ENCODE results near the gene CCDC187.
A peak's percentile ranks its signal among the peaks of the same experiment; 100 is the strongest.
"Not testable (repeated sequence)": the region's sequence is repeated elsewhere in the genome, so short reads cannot be mapped to it uniquely, and the experiment has no call there.

Gene CCDC187

DNA sequence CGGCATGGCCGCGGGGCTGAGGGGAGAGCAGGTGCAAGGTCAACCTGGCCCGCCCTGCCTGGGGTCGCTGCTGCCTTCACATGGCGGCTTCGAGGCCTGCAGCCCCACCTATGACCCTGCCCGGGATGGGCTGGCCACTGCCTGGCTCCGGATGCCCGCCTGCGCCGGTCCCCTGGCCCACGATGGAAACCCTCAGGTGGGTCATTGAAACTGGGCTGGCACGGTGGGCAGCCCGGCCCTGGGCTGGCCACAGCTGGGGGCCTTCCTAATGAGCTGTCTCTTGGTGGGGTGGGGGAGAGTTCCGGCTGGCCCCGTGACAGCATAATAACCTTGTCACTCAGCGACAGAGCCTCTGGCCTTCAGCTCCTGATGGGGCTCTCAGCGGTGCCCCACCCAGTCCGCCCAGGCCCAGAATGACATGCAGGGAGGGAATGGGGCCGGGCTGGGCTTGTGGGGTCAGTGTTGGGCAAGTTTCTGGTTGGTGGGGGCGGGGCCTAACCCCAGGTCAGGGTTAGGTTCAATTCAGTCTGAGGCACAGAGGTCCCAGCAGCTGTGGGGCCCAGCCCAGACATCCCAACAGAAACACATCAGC, at the start of gene CCDC187:
CCDC187 (minus strand) TSS at position 270 of the 592 bp plus-strand sequence; CDS start at position 6, 264 bp downstream.
- no peak for ATAC-seq

DNA sequence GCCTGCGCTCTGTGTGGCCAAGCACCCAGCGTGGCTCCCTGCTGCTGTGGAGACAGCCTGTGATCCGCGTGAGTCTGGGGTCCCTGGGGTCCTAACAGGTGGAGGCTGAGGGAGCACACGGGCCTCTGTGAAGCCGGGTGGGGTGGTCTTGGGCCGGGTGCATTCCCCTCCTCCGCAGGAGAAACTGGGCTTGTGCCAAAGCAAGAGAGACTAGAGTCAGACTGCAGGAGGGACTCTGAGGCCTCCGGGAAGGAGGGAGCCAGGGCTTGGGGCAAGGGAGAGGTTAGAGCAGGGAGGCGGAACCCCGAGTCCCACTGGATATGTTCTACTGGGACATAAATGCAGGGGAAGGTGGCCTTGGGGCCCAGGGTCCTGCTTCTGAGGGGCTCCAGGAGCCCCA, 49.2 kb upstream of the CCDC187 start:
- DNase-seq (no peak), ATAC-seq (no peak)

More for the DNA sequence above, at the start of gene CCDC187:
- no peak for DNase-seq

DNA sequence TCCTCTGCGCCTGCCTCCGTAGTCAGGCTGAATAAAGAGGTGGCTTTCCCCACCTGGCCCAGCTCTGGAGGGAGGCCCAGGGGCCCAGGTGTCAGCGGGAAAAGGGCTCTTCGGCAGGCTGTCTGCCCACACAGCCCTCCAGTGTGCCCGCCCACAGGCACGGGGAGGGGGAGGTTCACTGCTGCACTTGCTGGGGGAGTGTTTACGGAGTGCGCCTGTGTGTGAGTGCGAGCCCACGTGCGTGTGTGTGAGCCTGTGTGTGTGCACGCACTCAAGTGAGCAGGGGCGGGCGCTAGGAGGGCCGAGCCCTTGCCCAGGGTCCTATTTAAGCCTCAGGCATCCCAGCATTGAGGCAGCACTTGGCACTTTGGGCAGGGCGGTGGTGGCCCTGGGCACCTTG, 48.8 kb upstream of the CCDC187 start:
- ATAC-seq (no peak), DNase-seq (no peak)

DNA sequence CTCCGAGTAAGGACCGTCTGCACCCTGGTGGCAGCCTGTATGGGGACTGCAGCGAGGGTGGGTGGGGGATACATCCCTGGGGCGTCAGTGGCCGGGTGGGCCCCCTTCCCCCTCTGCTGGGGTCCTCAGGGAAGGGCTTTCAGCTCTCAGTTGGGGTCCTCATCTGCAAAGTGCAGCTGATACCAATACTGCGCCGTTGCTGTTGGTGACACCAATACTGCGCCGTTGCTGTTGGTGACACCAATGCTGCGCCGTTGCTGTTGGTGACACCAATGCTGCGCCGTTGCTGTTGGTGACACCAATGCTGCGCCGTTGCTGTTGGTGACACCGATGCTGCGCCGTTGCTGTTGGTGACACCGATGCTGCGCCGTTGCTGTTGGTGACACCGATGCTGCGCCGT, 48.0 kb upstream of the CCDC187 start:
- ATAC-seq, DNase-seq: not testable (repeated sequence)

- DNase-seq (no peak), ATAC-seq (no peak)
These were observed 47.4 kb upstream of the CCDC187 start for GRCh38 chr9:136351252-136351800.

GRCh38 chr9:136349546-136349945, 45.7 kb upstream of the CCDC187 start:
- no peak for DNase-seq
- ATAC-seq = no peak

GRCh38 chr9:136348691-136349090, 44.8 kb upstream of the CCDC187 start:
- DNase-seq = no peak
- no peak for ATAC-seq

- no peak for DNase-seq
- no peak for ATAC-seq
These were observed 43.8 kb upstream of the CCDC187 start for GRCh38 chr9:136347472-136348256.

DNA sequence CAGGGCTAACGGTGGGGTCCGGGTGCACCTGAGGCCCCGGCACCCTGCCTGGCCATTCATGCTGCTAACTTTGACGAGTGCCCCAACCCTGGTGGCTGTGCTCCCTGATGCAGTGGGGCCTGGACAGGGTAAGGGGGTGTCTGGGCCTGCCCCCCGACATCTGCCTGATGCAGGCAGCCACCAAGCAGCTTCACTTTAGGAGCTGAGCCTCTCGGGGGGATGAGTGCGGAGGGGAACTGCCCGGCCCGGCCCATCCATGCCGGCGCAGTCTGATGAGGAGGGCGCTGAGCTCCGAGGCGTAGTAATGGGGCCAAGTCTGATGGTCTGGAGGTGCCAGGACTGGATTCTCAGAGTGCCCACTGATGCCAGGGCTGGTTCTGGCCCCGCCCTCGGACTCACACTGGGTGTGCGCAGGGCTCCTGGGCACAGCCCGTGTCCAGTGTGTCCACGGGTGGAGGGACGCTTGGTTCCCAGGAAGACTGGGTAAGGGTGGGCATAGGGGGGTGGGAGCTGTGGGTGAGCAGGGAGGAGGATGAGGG, 43.1 kb upstream of the CCDC187 start:
- DNase-seq (no peak), ATAC-seq (no peak)

GRCh38 chr9:136346157-136346481, 42.2 kb upstream of the CCDC187 start:
- ATAC-seq = no peak
- no peak for DNase-seq

- ATAC-seq = no peak
- no peak for DNase-seq
These were observed 41.6 kb upstream of the CCDC187 start for GRCh38 chr9:136345281-136346156.

GRCh38 chr9:136344544-136345280, 40.8 kb upstream of the CCDC187 start:
- no peak for DNase-seq
- no peak for ATAC-seq

- no peak for ATAC-seq
- DNase-seq = no peak
These were observed 40.0 kb upstream of the CCDC187 start for GRCh38 chr9:136343884-136344269.

DNA sequence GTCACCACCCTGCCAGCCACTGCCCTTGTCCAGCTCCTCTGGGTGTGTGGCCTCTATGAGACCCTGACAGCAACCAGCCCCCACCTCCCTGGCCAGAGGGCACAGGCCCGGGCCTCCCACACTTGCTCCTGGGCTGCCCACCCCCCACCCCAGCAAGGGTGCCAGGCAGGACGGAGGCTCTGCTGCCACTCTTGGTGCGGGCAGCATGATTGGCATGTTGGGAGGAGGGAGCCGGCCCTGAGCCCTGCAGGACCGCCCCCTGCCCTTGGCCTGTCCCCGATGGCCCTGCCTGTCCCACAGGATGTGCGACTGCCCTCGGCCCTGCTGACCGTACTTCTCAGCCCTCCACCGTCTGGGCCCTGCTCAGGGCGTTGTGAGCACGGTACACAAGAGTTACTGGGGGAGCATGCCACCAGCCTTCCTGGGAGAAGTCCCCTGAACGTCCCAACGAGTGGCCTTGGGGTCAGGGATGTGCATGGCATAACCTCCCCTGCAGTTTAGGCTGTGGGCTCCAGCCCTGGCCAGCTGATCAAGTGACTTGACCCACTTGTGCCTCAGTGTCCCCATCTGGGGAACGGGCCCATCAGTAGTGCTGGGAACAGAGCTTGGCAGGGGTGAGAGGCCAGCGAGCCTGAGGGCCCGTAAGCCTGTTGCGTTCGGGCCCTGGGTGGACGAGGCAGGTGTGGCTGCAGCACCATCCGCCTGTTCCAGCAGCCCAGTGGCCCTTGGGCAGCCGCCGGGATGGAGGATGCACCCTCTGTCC, 39.4 kb upstream of the CCDC187 start:
- DNase-seq = no peak
- no peak for ATAC-seq

DNA sequence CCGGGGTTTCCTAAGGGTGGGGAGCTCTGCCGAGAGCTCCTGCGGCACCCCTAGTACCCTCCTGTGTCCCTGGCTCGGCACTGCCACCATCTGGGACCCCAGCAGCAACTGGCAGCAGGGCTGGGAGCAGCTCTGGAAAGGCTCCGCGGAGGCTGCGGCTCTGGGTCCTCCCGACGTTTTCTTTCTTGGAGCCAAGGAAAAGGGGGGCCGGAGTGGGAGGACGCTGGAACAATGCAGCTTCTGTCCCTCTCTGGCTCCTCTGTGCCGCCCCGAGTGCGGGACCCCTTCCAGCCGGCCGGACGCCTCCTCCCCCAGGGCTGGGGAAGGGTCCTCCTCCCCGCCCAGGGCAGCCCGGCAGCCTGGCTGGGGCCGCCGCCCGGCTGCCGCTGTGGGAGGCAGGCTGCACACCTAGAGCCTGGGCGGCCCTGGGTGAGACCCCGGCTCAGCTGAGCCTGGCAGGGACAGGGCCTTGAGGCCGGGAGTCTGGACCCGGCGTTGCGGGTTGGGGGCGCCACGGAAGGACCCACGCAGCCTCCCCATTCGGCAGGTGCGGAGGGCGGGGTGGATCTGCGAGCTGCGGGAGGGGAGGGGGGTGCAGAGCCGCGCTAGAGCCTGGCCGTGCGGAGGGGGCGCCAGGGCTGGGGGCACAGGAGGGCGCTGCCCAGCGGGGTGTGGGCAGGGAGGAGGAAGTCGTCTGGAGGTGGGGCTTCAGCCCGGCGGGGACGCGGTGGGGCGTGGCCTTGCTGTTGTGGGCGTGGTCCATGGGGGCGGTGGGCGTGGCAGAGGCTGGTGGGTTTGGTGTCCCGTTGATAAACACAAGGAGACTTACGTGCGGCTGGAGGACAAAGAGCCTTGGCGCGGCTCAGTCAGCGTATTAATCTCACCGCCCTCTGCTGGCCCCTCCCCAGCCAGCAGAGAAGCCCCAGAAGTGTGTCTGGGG, 38.6 kb upstream of the CCDC187 start:
- ATAC-seq (no peak), DNase-seq (peak; percentile 77)

DNA sequence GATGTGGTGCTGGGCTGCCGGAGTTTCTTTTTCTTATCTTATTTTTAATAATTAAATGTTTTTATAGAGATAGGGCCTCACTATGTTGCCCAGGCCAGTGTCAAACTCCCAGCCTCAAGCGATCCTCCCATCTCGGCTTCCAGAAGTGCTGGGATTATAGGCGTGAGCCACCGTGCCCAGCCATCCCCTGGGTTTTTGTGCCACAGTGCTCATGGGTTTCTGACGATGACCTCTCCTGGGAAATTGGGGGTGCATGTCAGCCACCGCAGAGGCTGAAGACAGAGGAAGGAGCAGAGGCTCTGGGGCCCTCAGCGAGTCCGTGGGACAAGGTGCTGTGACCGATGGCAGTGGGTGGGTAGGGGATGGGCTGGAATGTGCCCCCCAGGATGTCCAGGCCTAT, 37.9 kb upstream of the CCDC187 start:
- DNase-seq (no peak), ATAC-seq (no peak)

- no peak for DNase-seq
- ATAC-seq = no peak
These were observed 37.3 kb upstream of the CCDC187 start for GRCh38 chr9:136341042-136341655.

GRCh38 chr9:136340356-136341041, 36.6 kb upstream of the CCDC187 start:
- DNase-seq (no peak), ATAC-seq (no peak)

DNA sequence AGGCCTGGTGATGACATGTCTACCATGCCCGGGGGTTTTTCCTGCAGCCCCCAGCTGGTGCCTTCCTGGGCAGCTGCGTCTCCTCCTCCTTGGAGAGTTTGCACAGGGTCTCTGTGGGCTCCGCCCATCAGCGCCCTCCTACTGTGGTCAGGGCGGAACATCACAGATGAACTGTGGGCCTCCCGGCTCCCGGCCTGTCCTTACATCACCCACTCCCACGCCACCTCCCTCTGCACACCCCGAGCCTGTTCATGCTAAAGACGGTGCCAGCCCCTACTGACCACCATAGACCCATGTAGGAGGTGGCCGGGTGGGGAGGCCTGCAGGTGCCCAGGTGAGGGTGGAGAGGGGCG, 36.0 kb upstream of the CCDC187 start:
- DNase-seq (no peak), ATAC-seq (no peak)

All from stimulated activated naive CD8-positive, alpha-beta T cell treated with anti-CD3 and anti-CD28 coated beads, Interleukin-15, Interleukin-2, amounts not matched to agents 100 U/mL and 50 U/mL, for 24 hours (primary cell).